Neural cell (in vitro differentiated cells): ENCODE measurements around the gene FRS3. TPM values are rescaled to one million over a fixed set of nuclear protein-coding genes. Genes with fewer than 3 reads are reported as not detected.

Source experiments
- H2AFZ ChIP-seq: fragments of 200-600, 300-800 bp; sonication (generic), shearing (Covaris generic); 2 replicates; pipeline ENCODE4 v1.6.0; 2014; ENCODE audit warnings: low read depth, mild to moderate bottlenecking, antibody characterized with exemption, low read length, moderate library complexity
- H3F3A ChIP-seq: fragments of 200-600 bp; shearing (Covaris generic); 2 replicates; pipeline ENCODE4 v1.6.1; 2016; ENCODE audit warnings: mild to moderate bottlenecking, moderate library complexity, mixed read lengths, antibody characterized with exemption, low read length; ENCODE audit not compliant: insufficient read depth, poor library complexity, severe bottlenecking
- H3K27ac ChIP-seq: fragments of 200-600, 300-800 bp; sonication (generic), shearing (Covaris generic); 2 replicates; pipeline ENCODE4 v1.5.1; 2014; ENCODE audit warnings: mild to moderate bottlenecking, low read length, moderate library complexity
- H3K27me3 ChIP-seq: fragments of 300-800, 200-600 bp; sonication (generic), shearing (Covaris generic); 2 replicates; pipeline ENCODE4 v1.6.0; 2014; ENCODE audit warnings: mild to moderate bottlenecking, low read depth, low read length, moderate library complexity; ENCODE audit not compliant: insufficient read depth
- H3K36me3 ChIP-seq: fragments of 300-800, 200-600 bp; sonication (generic), shearing (Covaris generic); 2 replicates; pipeline ENCODE4 v1.5.1; 2014; ENCODE audit warnings: mild to moderate bottlenecking, antibody characterized with exemption, low read length, moderate library complexity; ENCODE audit not compliant: insufficient read depth
- H3K4me2 ChIP-seq: fragments of 300-800, 200-600 bp; sonication (generic), shearing (Covaris generic); 2 replicates; pipeline ENCODE4 v1.6.0; 2014; ENCODE audit warnings: mild to moderate bottlenecking, low read length
- H3K4me3 ChIP-seq: fragments of 300-800, 200-600 bp; sonication (generic), shearing (Covaris generic); 2 replicates; pipeline ENCODE4 v1.5.1; 2014; ENCODE audit warnings: mild to moderate bottlenecking, low read length, moderate library complexity
- H3K79me2 ChIP-seq: fragments of 200-600 bp; shearing (Covaris generic); replicated peaks from 2 replicates; pipeline ENCODE4 v1.6.0; 2014; ENCODE audit warnings: mild to moderate bottlenecking, low read length, moderate library complexity; ENCODE audit not compliant: insufficient read depth
- H3K9ac ChIP-seq: fragments of 300-800, 200-600 bp; sonication (generic), shearing (Covaris generic); 2 replicates; pipeline ENCODE4 v1.6.1; 2016; ENCODE audit warnings: mild to moderate bottlenecking, low read length, mixed read lengths
- H3K9me2 ChIP-seq: fragments of 200-600 bp; shearing (Covaris generic); 2 replicates; pipeline ENCODE4 v1.6.1; 2016; ENCODE audit warnings: mild to moderate bottlenecking, low read length, mixed read lengths; ENCODE audit not compliant: insufficient read depth
- H3K9me3 ChIP-seq: fragments of 200-600, 300-800 bp; sonication (generic), shearing (Covaris generic); 2 replicates; pipeline ENCODE4 v1.6.1; 2016; ENCODE audit warnings: mild to moderate bottlenecking, mixed run types, low read length, moderate library complexity, mixed read lengths
- H4K20me1 ChIP-seq: fragments of 200-600 bp; shearing (Covaris generic); 2 replicates; pipeline ENCODE4 v1.6.1; 2016; ENCODE audit warnings: mild to moderate bottlenecking, mixed run types; ENCODE audit not compliant: insufficient read depth
- CTCF ChIP-seq: fragments of 450-650 bp; IDR thresholded peaks from 2 replicates; pipeline ENCODE4 v1.5.1; 2014; ENCODE audit warnings: antibody characterized with exemption, mild to moderate bottlenecking, moderate library complexity; ENCODE audit not compliant: poor library complexity, severe bottlenecking
- EP300 ChIP-seq: fragments of 450-650 bp; conservative IDR thresholded peaks from 2 replicates; pipeline ENCODE4 v1.6.1; 2014; ENCODE audit warnings: antibody characterized with exemption, mild to moderate bottlenecking, moderate library complexity; ENCODE audit not compliant: poor library complexity, severe bottlenecking
- EZH2 ChIP-seq: fragments of 200-600, 300-800 bp; shearing (Covaris generic), sonication (generic); IDR thresholded peaks from 2 replicates; pipeline ENCODE4 v1.6.1; 2014; ENCODE audit warnings: antibody characterized with exemption, low read length, borderline replicate concordance, mild to moderate bottlenecking; ENCODE audit not compliant: insufficient read depth, poor library complexity, severe bottlenecking
- MXI1 ChIP-seq: fragments of 450-650 bp; conservative IDR thresholded peaks from 2 replicates; pipeline ENCODE4 v1.6.1; 2014; ENCODE audit warnings: antibody characterized with exemption, mild to moderate bottlenecking; ENCODE audit not compliant: poor library complexity, severe bottlenecking
- POLR2AphosphoS5 ChIP-seq: IDR thresholded peaks from 2 replicates; pipeline ENCODE4 v1.6.1; 2012
- RAD21 ChIP-seq: fragments of 450-650 bp; conservative IDR thresholded peaks from 2 replicates; pipeline ENCODE4 v1.6.1; 2014; ENCODE audit warnings: antibody characterized with exemption, mild to moderate bottlenecking, moderate library complexity
- SMC3 ChIP-seq: fragments of 450-650 bp; conservative IDR thresholded peaks from 2 replicates; pipeline ENCODE4 v1.6.1; 2014; ENCODE audit warnings: antibody characterized with exemption, mild to moderate bottlenecking, moderate library complexity; ENCODE audit not compliant: poor library complexity
- TAF1 ChIP-seq: IDR thresholded peaks from 2 replicates; pipeline ENCODE4 v1.6.1; 2012; ENCODE audit warnings: low read depth
- polyA plus RNA-seq: library from polyadenylated mRNA; depleted of rRNA; stranded (reverse); fragments of >200 nt; gene quantifications from 2 replicates; pipeline ENCODE4 v1.2.3, GENCODE V29; 2014
- TF ChIP-seq, protein P1 (sequence below): IDR thresholded peaks from 2 replicates; pipeline ENCODE4 v1.6.1; 2012; ENCODE audit warnings: borderline replicate concordance

Gene FRS3
- polyA plus RNA-seq, 1 donor from 2014 or later: 15.7 TPM

- Histone ChIP-seq H3K4me3 (no peak overlapping the region), H3K36me3 (no peaks in the 10 kb centered on the region), H3K79me2 (no peaks in the 10 kb centered on the region), H4K20me1 (no peaks in the 10 kb centered on the region), H3K4me2 (no peak overlapping the region), H3K9me2 (no peaks in the 10 kb centered on the region), H3K27me3 (no peaks in the 10 kb centered on the region), H2AFZ (no peak overlapping the region), H3F3A (no peaks in the 10 kb centered on the region), H3K27ac (no peak overlapping the region), H3K9me3 (no peaks in the 10 kb centered on the region), H3K9ac (no peak overlapping the region)
- TF ChIP-seq MXI1 (no peak), TAF1 (no peak), RAD21 (no peak), SMC3 (no peak), EP300 (no peak), EZH2 (no peak), CTCF (no peak), POLR2AphosphoS5 (no peak)
- TF ChIP-seq, protein P1, sequence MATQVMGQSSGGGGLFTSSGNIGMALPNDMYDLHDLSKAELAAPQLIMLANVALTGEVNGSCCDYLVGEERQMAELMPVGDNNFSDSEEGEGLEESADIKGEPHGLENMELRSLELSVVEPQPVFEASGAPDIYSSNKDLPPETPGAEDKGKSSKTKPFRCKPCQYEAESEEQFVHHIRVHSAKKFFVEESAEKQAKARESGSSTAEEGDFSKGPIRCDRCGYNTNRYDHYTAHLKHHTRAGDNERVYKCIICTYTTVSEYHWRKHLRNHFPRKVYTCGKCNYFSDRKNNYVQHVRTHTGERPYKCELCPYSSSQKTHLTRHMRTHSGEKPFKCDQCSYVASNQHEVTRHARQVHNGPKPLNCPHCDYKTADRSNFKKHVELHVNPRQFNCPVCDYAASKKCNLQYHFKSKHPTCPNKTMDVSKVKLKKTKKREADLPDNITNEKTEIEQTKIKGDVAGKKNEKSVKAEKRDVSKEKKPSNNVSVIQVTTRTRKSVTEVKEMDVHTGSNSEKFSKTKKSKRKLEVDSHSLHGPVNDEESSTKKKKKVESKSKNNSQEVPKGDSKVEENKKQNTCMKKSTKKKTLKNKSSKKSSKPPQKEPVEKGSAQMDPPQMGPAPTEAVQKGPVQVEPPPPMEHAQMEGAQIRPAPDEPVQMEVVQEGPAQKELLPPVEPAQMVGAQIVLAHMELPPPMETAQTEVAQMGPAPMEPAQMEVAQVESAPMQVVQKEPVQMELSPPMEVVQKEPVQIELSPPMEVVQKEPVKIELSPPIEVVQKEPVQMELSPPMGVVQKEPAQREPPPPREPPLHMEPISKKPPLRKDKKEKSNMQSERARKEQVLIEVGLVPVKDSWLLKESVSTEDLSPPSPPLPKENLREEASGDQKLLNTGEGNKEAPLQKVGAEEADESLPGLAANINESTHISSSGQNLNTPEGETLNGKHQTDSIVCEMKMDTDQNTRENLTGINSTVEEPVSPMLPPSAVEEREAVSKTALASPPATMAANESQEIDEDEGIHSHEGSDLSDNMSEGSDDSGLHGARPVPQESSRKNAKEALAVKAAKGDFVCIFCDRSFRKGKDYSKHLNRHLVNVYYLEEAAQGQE: no peak
These were observed 11.0 kb downstream of the FRS3 start for GRCh38 chr6:41768545-41769308.

DNA sequence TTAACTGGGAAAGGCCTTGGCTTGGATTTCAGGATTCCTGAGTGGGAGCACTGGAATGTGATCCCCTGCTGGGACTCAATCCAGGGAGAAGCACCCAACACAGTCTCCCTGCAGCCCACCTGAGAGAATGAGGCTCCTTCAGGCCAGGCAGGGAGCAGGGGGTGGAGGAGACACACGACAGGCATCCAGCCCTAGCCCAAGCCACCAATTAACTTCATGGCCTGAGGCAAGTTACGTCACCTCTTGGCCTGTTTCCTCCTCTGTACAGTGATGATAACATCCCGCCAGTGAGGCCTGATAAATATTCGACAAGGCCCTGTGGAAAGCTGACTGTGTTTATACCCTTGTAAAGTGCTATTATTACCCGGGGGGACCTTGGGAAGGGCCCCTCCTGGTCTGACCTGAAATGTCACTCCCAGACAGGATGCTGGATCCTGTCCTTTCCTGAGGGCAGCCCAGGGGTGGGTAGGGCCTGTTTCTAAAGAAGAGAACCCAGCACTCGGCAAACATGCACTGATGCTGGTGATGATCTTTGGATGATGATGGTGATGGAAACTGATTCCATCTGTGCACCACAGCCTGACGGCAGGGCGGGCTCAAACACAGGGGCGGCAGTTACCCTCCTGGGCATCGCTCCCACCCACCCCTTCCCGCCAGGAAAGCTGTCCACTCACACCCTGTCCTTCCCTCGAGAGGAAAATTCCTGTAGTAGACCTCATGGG, 12.4 kb downstream of the FRS3 start:
- no peak overlapping the region for H3K4me3 ChIP-seq

More for the DNA sequence above, 12.4 kb downstream of the FRS3 start:
- TF ChIP-seq TAF1 (no peak), POLR2AphosphoS5 (no peak), RAD21 (no peak), MXI1 (no peak), SMC3 (no peak), EP300 (no peak), EZH2 (no peak), CTCF (no peak)
- TF ChIP-seq, protein P1: no peak
- no peaks in the 10 kb centered on the region for H3K79me2 ChIP-seq
- no peak overlapping the region for H3K4me2 ChIP-seq
- H3K36me3 ChIP-seq: no peaks in the 10 kb centered on the region
- no peak overlapping the region for H3K9ac ChIP-seq
- no peak overlapping the region for H2AFZ ChIP-seq
- H3K9me3 ChIP-seq: no peaks in the 10 kb centered on the region
- H3K27me3 ChIP-seq: no peaks in the 10 kb centered on the region
- H4K20me1 ChIP-seq: no peaks in the 10 kb centered on the region
- no peaks in the 10 kb centered on the region for H3F3A ChIP-seq
- no peaks in the 10 kb centered on the region for H3K9me2 ChIP-seq
- no peak overlapping the region for H3K27ac ChIP-seq
